ENCODE measurements around the gene CLIP1. TPM values are rescaled to one million over a fixed set of nuclear protein-coding genes. Genes with fewer than 3 reads are reported as not detected.
"Not testable (repeated sequence)": the region's sequence is repeated elsewhere in the genome, so short reads cannot be mapped to it uniquely, and the experiment has no call there.

Gene CLIP1
- total and polyA plus RNA-seq, 2 of the 8 experiments (the other 6 are each of a cell fraction or from before 2014, with no cell fraction given), result 19.0 to 27.6 TPM

DNA sequence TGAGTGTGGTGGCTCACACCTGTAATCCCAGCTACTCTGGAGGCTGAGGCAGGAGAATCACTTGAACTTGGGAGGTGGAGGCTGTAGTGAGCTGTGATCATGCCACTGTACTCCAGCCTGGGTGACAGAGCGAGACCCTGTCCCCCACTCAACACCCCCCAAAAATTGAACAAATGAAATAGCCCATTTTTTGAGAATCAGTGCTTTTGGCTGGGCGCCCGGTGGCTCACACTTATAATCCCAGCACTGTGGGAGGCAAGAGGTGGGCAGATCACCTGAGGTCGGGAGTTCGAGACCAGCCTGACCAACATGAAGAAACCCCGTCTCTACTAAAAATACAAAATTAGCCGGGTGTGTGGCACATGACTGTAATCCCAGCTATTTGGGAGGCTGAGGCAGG is 48.1 kb upstream of the CLIP1 start:
- H3K9me3 ChIP-seq (ENCODE audit: insufficient read depth in 2 of 2, low read depth in 1 of 2, low read length in 1 of 2); H3K9ac ChIP-seq (replicated peaks in 1 of 4; ENCODE audit: extremely low read depth in 1 of 4, low read depth in 3 of 4, low read length in 3 of 4); H2BK12ac ChIP-seq (ENCODE audit: low read depth, low read length); H3K4ac ChIP-seq (replicated peaks; ENCODE audit: insufficient read length, low read depth, low read length); H3K56ac ChIP-seq (replicated peaks; ENCODE audit: insufficient read length, low read depth, low read length); H3K23me2 ChIP-seq (ENCODE audit: low read depth, low read length); H3K23ac ChIP-seq (ENCODE audit: insufficient read length); H3K27me3 ChIP-seq (replicated peaks in 1 of 4; ENCODE audit: control insufficient read depth in 3 of 4, extremely low read depth in 1 of 4, insufficient read depth in 3 of 4, low read length in 3 of 4); H3K14ac ChIP-seq (ENCODE audit: insufficient read length); H3K79me2 ChIP-seq (ENCODE audit: control insufficient read depth in 1 of 2, insufficient read depth in 2 of 2, low read length in 2 of 2); H3K27ac ChIP-seq (ENCODE audit: low read depth, low read length); H2BK20ac ChIP-seq (ENCODE audit: low read length); H2BK120ac ChIP-seq (replicated peaks; ENCODE audit: low read depth, low read length); H2BK15ac ChIP-seq (ENCODE audit: low read length); H4K91ac ChIP-seq (replicated peaks; ENCODE audit: insufficient read length, low read length); H2BK5ac ChIP-seq (ENCODE audit: low read depth, low read length); H3K18ac ChIP-seq (ENCODE audit: extremely low read depth, low read length); H4K8ac ChIP-seq (ENCODE audit: extremely low read depth, insufficient read depth, low read length); H2AK5ac ChIP-seq (ENCODE audit: low read depth, low read length); H3K4me1 ChIP-seq (replicated peaks in 1 of 4; ENCODE audit: control insufficient read depth in 3 of 4, insufficient read depth in 4 of 4, low read length in 3 of 4); H4K20me1 ChIP-seq (replicated peaks in 1 of 2; ENCODE audit: control insufficient read depth in 1 of 2, insufficient read depth in 2 of 2, low read length in 2 of 2); H3K4me2 ChIP-seq (ENCODE audit: insufficient read depth in 1 of 2, low read depth in 2 of 2, low read length in 2 of 2); FAIRE-seq; H4K5ac ChIP-seq (ENCODE audit: insufficient read length, low read depth, low read length); H3K4me3 ChIP-seq (ENCODE audit: extremely low read depth in 1 of 4, insufficient read depth in 2 of 4, low read depth in 3 of 4, low read length in 4 of 4); H3K79me1 ChIP-seq (ENCODE audit: low read depth, low read length); H2AFZ ChIP-seq (ENCODE audit: low read length); DNase-seq (ENCODE audit: low read depth in 1 of 2, low spot score in 2 of 2): not testable (repeated sequence)
- ChIA-PET POLR2A (ENCODE audit: partially characterized antibody) (interaction anchor here (0.7 to 5.9 kb wide), 4 partner anchors 10 to 164 kb away, joined by 3 to 43 read pairs (median 6); partner anchors contain the start of gene ZCCHC8), CTCF (ENCODE audit: partially characterized antibody) (interaction anchor here (0.6 to 5.5 kb wide), 32 partner anchors 8 to 341 kb away, joined by 3 to 130 read pairs (median 6); partner anchors contain the start of gene ZCCHC8)
- WGBS, 2 experiments (ENCODE audit: extremely low coverage in 1 of 2, insufficient coverage in 1 of 2, insufficient read length in 1 of 2, insufficient replicate concordance in 2 of 2, low coverage in 1 of 2, low lambda C conversion rate in 2 of 2, missing lambda C conversion rate in 1 of 2), result 98% methylated on average over 7 of the region's 7 CpGs; no CpG with 5 or more reads in 1 of the 2 experiments
- peaks cover 11 to 28% (median 17%) of the 10 kb centered on the region in 4 experiments; a peak in 6 of 8 replicates for H3K36me3 ChIP-seq (ENCODE audit: control insufficient read depth in 2 of 4, insufficient read depth in 4 of 4, low read length in 3 of 4)

DNA sequence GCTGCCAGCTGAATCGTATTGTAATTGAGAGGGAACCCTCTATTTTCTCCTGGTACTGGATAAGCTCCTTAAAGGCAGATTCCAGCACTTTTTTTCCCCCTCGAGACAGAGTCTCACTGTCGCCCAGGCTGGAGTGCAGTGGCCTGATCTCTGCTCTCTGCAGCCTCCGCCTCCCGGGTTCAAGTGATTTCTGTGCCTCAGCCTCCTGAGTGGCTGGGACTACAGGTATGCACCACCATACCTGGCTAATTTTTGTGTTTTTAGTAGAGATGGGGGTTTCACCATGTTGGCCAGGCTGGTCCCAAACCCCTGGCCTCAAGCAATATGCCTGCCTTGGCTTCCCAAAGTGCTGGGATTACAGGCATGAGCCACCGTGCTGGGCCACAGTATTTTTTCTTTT is 47.4 kb upstream of the CLIP1 start:
- H3K4me3 ChIP-seq (ENCODE audit: extremely low read depth in 1 of 4, insufficient read depth in 2 of 4, low read depth in 3 of 4, low read length in 4 of 4); H3K18ac ChIP-seq (ENCODE audit: extremely low read depth, low read length); H4K8ac ChIP-seq (ENCODE audit: extremely low read depth, insufficient read depth, low read length); H2BK15ac ChIP-seq (ENCODE audit: low read length); H3K56ac ChIP-seq (replicated peaks; ENCODE audit: insufficient read length, low read depth, low read length); H3K4me1 ChIP-seq (replicated peaks in 1 of 4; ENCODE audit: control insufficient read depth in 3 of 4, insufficient read depth in 4 of 4, low read length in 3 of 4); H3K23me2 ChIP-seq (ENCODE audit: low read depth, low read length); DNase-seq (ENCODE audit: low read depth in 1 of 2, low spot score in 2 of 2); H3K79me2 ChIP-seq (ENCODE audit: control insufficient read depth in 1 of 2, insufficient read depth in 2 of 2, low read length in 2 of 2); H3K27ac ChIP-seq (ENCODE audit: low read depth, low read length); H4K91ac ChIP-seq (replicated peaks; ENCODE audit: insufficient read length, low read length); H3K9me3 ChIP-seq (ENCODE audit: insufficient read depth in 2 of 2, low read depth in 1 of 2, low read length in 1 of 2); H3K4ac ChIP-seq (replicated peaks; ENCODE audit: insufficient read length, low read depth, low read length); H2BK20ac ChIP-seq (ENCODE audit: low read length); H3K23ac ChIP-seq (ENCODE audit: insufficient read length); H2BK120ac ChIP-seq (replicated peaks; ENCODE audit: low read depth, low read length); H2BK5ac ChIP-seq (ENCODE audit: low read depth, low read length); H3K14ac ChIP-seq (ENCODE audit: insufficient read length); H4K20me1 ChIP-seq (replicated peaks in 1 of 2; ENCODE audit: control insufficient read depth in 1 of 2, insufficient read depth in 2 of 2, low read length in 2 of 2); FAIRE-seq; H3K9ac ChIP-seq (replicated peaks in 1 of 4; ENCODE audit: extremely low read depth in 1 of 4, low read depth in 3 of 4, low read length in 3 of 4); H3K79me1 ChIP-seq (ENCODE audit: low read depth, low read length); H4K5ac ChIP-seq (ENCODE audit: insufficient read length, low read depth, low read length); H2BK12ac ChIP-seq (ENCODE audit: low read depth, low read length); H3K27me3 ChIP-seq (replicated peaks in 1 of 4; ENCODE audit: control insufficient read depth in 3 of 4, extremely low read depth in 1 of 4, insufficient read depth in 3 of 4, low read length in 3 of 4); H2AFZ ChIP-seq (ENCODE audit: low read length); H3K4me2 ChIP-seq (ENCODE audit: insufficient read depth in 1 of 2, low read depth in 2 of 2, low read length in 2 of 2); H2AK5ac ChIP-seq (ENCODE audit: low read depth, low read length): not testable (repeated sequence)
- ChIA-PET POLR2A (ENCODE audit: partially characterized antibody) (interaction anchor here (0.6 to 5.9 kb wide), 5 partner anchors 11 to 313 kb away, joined by 3 to 43 read pairs (median 3); partner anchors contain the start of genes KNTC1 and RSRC2), CTCF (ENCODE audit: partially characterized antibody) (interaction anchor here (0.6 to 5.5 kb wide), 13 partner anchors 9 to 165 kb away, joined by 3 to 130 read pairs (median 5); no protein-coding TSS in a partner anchor)
- 92% methylated on average over 6 of the region's 6 CpGs; no CpG with 5 or more reads in 1 of the 2 experiments for WGBS, 2 experiments (ENCODE audit: extremely low coverage in 1 of 2, insufficient coverage in 1 of 2, insufficient read length in 1 of 2, insufficient replicate concordance in 2 of 2, low coverage in 1 of 2, low lambda C conversion rate in 2 of 2, missing lambda C conversion rate in 1 of 2)
- H3K36me3 ChIP-seq (ENCODE audit: control insufficient read depth in 2 of 4, insufficient read depth in 4 of 4, low read length in 3 of 4), result peaks cover 8 to 25% (median 11%) of the 10 kb centered on the region in 4 experiments; a peak in 5 of 8 replicates

Data from H1 (cell line).